NT2/D1 (cell line): ENCODE data around the gene DEUP1.

Source experiments
- SUZ12 ChIP-seq: IDR thresholded peaks from 2 replicates; pipeline ENCODE4 v1.6.1; 2011; ENCODE audit not compliant: insufficient read length, insufficient read depth; ENCODE audit errors: extremely low read depth
- YY1 ChIP-seq: IDR thresholded peaks from 2 replicates; pipeline ENCODE4 v1.6.1; 2011; ENCODE audit not compliant: insufficient read length, insufficient read depth
- ZNF274 ChIP-seq: IDR thresholded peaks from 2 replicates; pipeline ENCODE4 v1.6.1; 2011; ENCODE audit warnings: mild to moderate bottlenecking, low read depth, low read length

DNA sequence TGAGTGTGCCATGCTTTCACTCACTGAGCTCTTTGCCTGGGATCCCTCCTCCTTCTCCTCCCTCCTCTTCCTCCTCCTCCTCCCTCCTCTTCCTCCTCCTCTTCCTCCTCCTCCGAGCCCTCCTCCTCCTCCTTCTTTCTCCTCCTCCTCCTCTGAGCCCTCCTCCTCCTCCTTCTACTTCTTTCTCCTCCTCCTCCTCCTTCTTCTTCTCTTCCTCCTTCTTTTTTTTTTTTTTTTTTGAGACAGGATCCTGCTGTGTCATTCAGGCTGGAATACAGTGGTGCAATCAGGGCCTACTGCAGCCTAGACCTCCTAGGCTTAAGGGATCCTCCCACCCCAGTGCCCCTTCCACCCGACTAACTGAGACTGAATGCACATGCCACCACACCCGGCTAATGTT lies 62.3 kb downstream of the DEUP1 start:
- no peak for TF ChIP-seq YY1
- no peak for TF ChIP-seq ZNF274
- TF ChIP-seq SUZ12 = no peak
